Neuronal stem cell (in vitro differentiated cells): ENCODE measurements around the gene SLC22A9.

Source experiments
- DNase-seq: peaks from one replicate; pipeline ENCODE4 v3.0.0-alpha.2; 2013; ENCODE audit warnings: low spot score
- H2AFZ ChIP-seq: one replicate; pipeline ENCODE4 v1.6.1; 2013; ENCODE audit warnings: mild to moderate bottlenecking, low read length, inconsistent platforms
- H2AK5ac ChIP-seq: 2 replicates; pipeline ENCODE4 v1.6.1; 2013; ENCODE audit warnings: low read depth, mild to moderate bottlenecking, inconsistent platforms, low read length, moderate library complexity, mixed read lengths
- H2BK120ac ChIP-seq: 2 replicates; pipeline ENCODE4 v1.6.1; 2013; ENCODE audit warnings: low read depth, mild to moderate bottlenecking, inconsistent platforms, low read length, moderate library complexity, mixed read lengths
- H2BK12ac ChIP-seq: one replicate; pipeline ENCODE4 v1.6.1; 2013; ENCODE audit warnings: low read length, inconsistent platforms
- H2BK15ac ChIP-seq: 2 replicates; pipeline ENCODE4 v1.6.1; 2013; ENCODE audit warnings: mild to moderate bottlenecking, low read length, inconsistent platforms, mixed read lengths
- H2BK5ac ChIP-seq: one replicate; pipeline ENCODE4 v1.6.1; 2013; ENCODE audit warnings: inconsistent platforms, mild to moderate bottlenecking, low read length, moderate library complexity
- H3K14ac ChIP-seq: one replicate; pipeline ENCODE4 v1.6.1; 2013; ENCODE audit warnings: low read length, inconsistent platforms
- H3K18ac ChIP-seq: 2 replicates; pipeline ENCODE4 v1.6.1; 2013; ENCODE audit warnings: low read length, inconsistent platforms
- H3K23ac ChIP-seq: 2 replicates; pipeline ENCODE4 v1.6.1; 2013; ENCODE audit warnings: low read depth, mild to moderate bottlenecking, mixed read lengths, low read length, inconsistent platforms; ENCODE audit not compliant: poor library complexity
- H3K27ac ChIP-seq: replicated peaks from 3 replicates; pipeline ENCODE4 v1.5.1; 2013; ENCODE audit warnings: low read length, inconsistent platforms
- H3K27me3 ChIP-seq, 3 experiments: 2 replicates each; pipeline ENCODE4 v1.6.1; 2013; ENCODE audit warnings: low read length in 3 of 3, mild to moderate bottlenecking in 2 of 3, inconsistent platforms in 1 of 3, low read depth in 1 of 3, mixed read lengths in 1 of 3, moderate library complexity in 1 of 3; ENCODE audit not compliant: control insufficient read depth in 3 of 3, insufficient read depth in 3 of 3
- H3K36me3 ChIP-seq, 2 donors: replicated peaks in 1 of 2; 2 replicates each; pipeline ENCODE4 v1.6.1; 2013; ENCODE audit warnings: low read length in 2 of 2; ENCODE audit not compliant: control insufficient read depth in 2 of 2, insufficient read depth in 2 of 2
- H3K4ac ChIP-seq: 2 replicates; pipeline ENCODE4 v1.6.1; 2013; ENCODE audit warnings: inconsistent platforms, mild to moderate bottlenecking, low read length, moderate library complexity
- H3K4me1 ChIP-seq, 2 donors: 1 replicate in 1 of 2; 2 replicates in 1 of 2; pipeline ENCODE4 v1.6.1; 2013; ENCODE audit warnings: low read length in 2 of 2, low read depth in 1 of 2; ENCODE audit not compliant: control insufficient read depth in 2 of 2, insufficient read depth in 1 of 2
- H3K4me2 ChIP-seq: one replicate; pipeline ENCODE4 v1.6.1; 2013; ENCODE audit warnings: mild to moderate bottlenecking, low read length, inconsistent platforms; ENCODE audit not compliant: insufficient read depth, poor library complexity, severe bottlenecking
- H3K4me3 ChIP-seq, 2 donors: 2 replicates each; pipeline ENCODE4 v1.5.1; 2013; ENCODE audit warnings: low read length in 2 of 2, mild to moderate bottlenecking in 2 of 2, inconsistent platforms in 1 of 2, moderate library complexity in 1 of 2
- H3K79me1 ChIP-seq: one replicate; pipeline ENCODE4 v1.6.1; 2013; ENCODE audit warnings: low read depth, mild to moderate bottlenecking, inconsistent platforms, low read length, moderate library complexity
- H3K9ac ChIP-seq: one replicate; pipeline ENCODE4 v1.6.1; 2013; ENCODE audit warnings: mild to moderate bottlenecking, low read depth, low read length, inconsistent platforms; ENCODE audit not compliant: poor library complexity
- H3K9me3 ChIP-seq, 2 donors: replicated peaks in 1 of 2; 2 replicates each; pipeline versions ENCODE3 to v1.6.1; 2013; ENCODE audit warnings: low read length in 2 of 2, mild to moderate bottlenecking in 2 of 2, inconsistent platforms in 1 of 2, low read depth in 1 of 2, mixed read lengths in 1 of 2, moderate library complexity in 1 of 2; ENCODE audit not compliant: control insufficient read depth in 2 of 2, insufficient read depth in 1 of 2
- H4K8ac ChIP-seq: one replicate; pipeline ENCODE4 v1.6.1; 2013; ENCODE audit warnings: low read depth, mild to moderate bottlenecking, inconsistent platforms, low read length, moderate library complexity
- H4K91ac ChIP-seq: one replicate; pipeline ENCODE4 v1.6.1; 2013; ENCODE audit warnings: low read length, low read depth, mild to moderate bottlenecking, inconsistent platforms; ENCODE audit not compliant: poor library complexity
- WGBS, 2 donors: extraction: QIAGEN DNeasy Blood & Tissue Kit; methylation state at CpG; one replicate each; pipeline ENCODE4 v1.1.7; 2013; ENCODE audit warnings: missing lambda C conversion rate in 2 of 2, mixed read lengths in 1 of 2; ENCODE audit not compliant: insufficient read length in 2 of 2, insufficient replicate concordance in 1 of 2; ENCODE audit errors: extremely low coverage in 2 of 2; 5-methylcytosine and 5-hydroxymethylcytosine counted together

The SLC22A9 gene

GRCh38 chr11:63404161-63404935 is 34.8 kb downstream of the SLC22A9 start:
- no peak overlapping the region for H3K18ac ChIP-seq
- no peak overlapping the region for H2BK15ac ChIP-seq
- H2BK5ac ChIP-seq = no peak overlapping the region
- H3K4me1 ChIP-seq = no peaks in the 10 kb centered on the region
- H3K4ac ChIP-seq = no peak overlapping the region
- no peak overlapping the region for H2AFZ ChIP-seq
- no peak overlapping the region for H3K9ac ChIP-seq
- no peak overlapping the region for H2BK12ac ChIP-seq
- DNase-seq = no peak
- H3K27ac ChIP-seq = no peak overlapping the region
- no peak overlapping the region for H3K14ac ChIP-seq
- no peak overlapping the region for H3K23ac ChIP-seq
- no peak overlapping the region for H3K4me3 ChIP-seq
- H2BK120ac ChIP-seq = no peak overlapping the region
- no peaks in the 10 kb centered on the region for H3K27me3 ChIP-seq
- H4K8ac ChIP-seq = no peak overlapping the region
- H3K36me3 ChIP-seq = no peaks in the 10 kb centered on the region
- no peak overlapping the region for H2AK5ac ChIP-seq
- no peak overlapping the region for H3K4me2 ChIP-seq
- H3K9me3 ChIP-seq = no peaks in the 10 kb centered on the region
- no peaks in the 10 kb centered on the region for H3K79me1 ChIP-seq
- H4K91ac ChIP-seq = no peak overlapping the region
- whole genome bisulfite sequencing, 2 donors = no CpG with 5 or more reads among the region's 5 CpGs

GRCh38 chr11:63405114-63405513 is 35.5 kb downstream of the SLC22A9 start:
- no peak overlapping the region for H3K23ac ChIP-seq
- H2BK120ac ChIP-seq = no peak overlapping the region
- H3K4me2 ChIP-seq = no peak overlapping the region
- WGBS, 2 donors = no CpG with 5 or more reads among the region's 3 CpGs
- H3K79me1 ChIP-seq = no peaks in the 10 kb centered on the region
- H3K14ac ChIP-seq = no peak overlapping the region
- H3K18ac ChIP-seq = no peak overlapping the region
- no peak overlapping the region for H4K8ac ChIP-seq
- H3K9me3 ChIP-seq = no peaks in the 10 kb centered on the region
- no peak overlapping the region for H4K91ac ChIP-seq
- H3K36me3 ChIP-seq = no peaks in the 10 kb centered on the region
- no peak overlapping the region for H2AK5ac ChIP-seq
- no peaks in the 10 kb centered on the region for H3K4me1 ChIP-seq
- no peak overlapping the region for H3K27ac ChIP-seq
- H2BK5ac ChIP-seq = no peak overlapping the region
- H3K27me3 ChIP-seq = no peaks in the 10 kb centered on the region
- no peak overlapping the region for H3K9ac ChIP-seq
- DNase-seq = no peak
- no peak overlapping the region for H2BK15ac ChIP-seq
- H3K4me3 ChIP-seq = no peak overlapping the region
- no peak overlapping the region for H2BK12ac ChIP-seq
- no peak overlapping the region for H2AFZ ChIP-seq
- H3K4ac ChIP-seq = no peak overlapping the region

- Histone ChIP-seq H2BK15ac (no peak overlapping the region), H3K27ac (no peak overlapping the region), H2BK12ac (no peak overlapping the region), H2AFZ (no peak overlapping the region), H2BK5ac (no peak overlapping the region), H3K4me2 (no peak overlapping the region), H3K36me3 (no peaks in the 10 kb centered on the region), H3K27me3 (no peaks in the 10 kb centered on the region), H3K4ac (no peak overlapping the region), H2AK5ac (no peak overlapping the region), H4K91ac (no peak overlapping the region), H3K18ac (no peak overlapping the region), H2BK120ac (no peak overlapping the region), H3K79me1 (no peaks in the 10 kb centered on the region), H4K8ac (no peak overlapping the region), H3K23ac (no peak overlapping the region), H3K4me1 (no peaks in the 10 kb centered on the region), H3K9me3 (no peaks in the 10 kb centered on the region), H3K4me3 (no peak overlapping the region), H3K14ac (no peak overlapping the region), H3K9ac (no peak overlapping the region)
- no peak for DNase-seq
- no CpG with 5 or more reads among the region's 2 CpGs for WGBS, 2 donors
These were observed 36.9 kb downstream of the SLC22A9 start for GRCh38 chr11:63406458-63406857.

DNA sequence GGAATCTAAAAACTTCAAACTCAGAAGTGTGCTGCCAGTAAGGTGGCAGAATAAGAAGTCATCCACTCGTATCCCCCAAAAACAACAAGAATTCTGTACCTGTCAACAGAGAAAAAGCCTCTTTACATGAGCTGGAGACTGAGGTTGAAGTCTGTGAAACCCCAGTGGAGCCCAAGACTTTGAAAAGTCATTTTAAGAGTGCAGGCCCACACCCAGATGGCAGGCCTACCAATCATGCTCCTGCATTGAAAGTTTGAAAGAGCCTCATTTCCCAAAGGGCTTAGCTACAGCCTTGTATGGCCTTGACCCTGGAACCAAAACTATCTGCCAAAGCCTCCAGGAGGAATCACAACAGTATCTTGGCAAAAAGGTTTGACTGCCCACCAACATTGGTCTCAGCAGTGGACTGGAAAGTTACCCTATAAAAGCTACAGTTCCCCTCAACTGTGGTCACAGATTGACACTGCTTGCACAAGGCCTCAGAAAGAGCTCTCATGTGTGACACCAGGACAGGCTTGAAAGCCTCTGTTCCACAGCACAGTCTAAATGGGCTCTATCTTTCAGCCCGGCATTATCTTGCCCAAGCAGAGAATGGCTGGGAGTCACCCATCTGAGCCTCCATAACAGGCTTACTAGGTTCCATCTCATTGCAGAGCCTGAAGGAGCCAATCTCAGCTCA is 47.7 kb downstream of the SLC22A9 start:
- Histone ChIP-seq H3K9ac (no peak overlapping the region), H3K36me3 (no peaks in the 10 kb centered on the region), H3K27me3 (no peaks in the 10 kb centered on the region), H4K8ac (no peak overlapping the region), H3K4me3 (no peak overlapping the region), H4K91ac (no peak overlapping the region), H3K23ac (no peak overlapping the region), H2BK15ac (no peak overlapping the region), H3K4ac (no peak overlapping the region), H3K4me1 (no peaks in the 10 kb centered on the region), H3K18ac (no peak overlapping the region), H3K14ac (no peak overlapping the region), H3K79me1 (no peaks in the 10 kb centered on the region), H2BK12ac (no peak overlapping the region), H3K27ac (no peak overlapping the region), H2BK5ac (no peak overlapping the region), H2AFZ (no peak overlapping the region), H2BK120ac (no peak overlapping the region), H2AK5ac (no peak overlapping the region), H3K4me2 (no peak overlapping the region), H3K9me3 (peaks cover 0 to 4% of the 10 kb centered on the region in 2 donors)
- DNase-seq = no peak
- WGBS, 2 donors = no CpG with 5 or more reads among the region's 2 CpGs
